Hematopoietic multipotent progenitor cell (in vitro differentiated cells): ENCODE results near the gene ADCY3. TPM values are rescaled to one million over a fixed set of nuclear protein-coding genes. Genes with fewer than 3 reads are reported as not detected.
"Not testable (repeated sequence)": the region's sequence is repeated elsewhere in the genome, so short reads cannot be mapped to it uniquely, and the experiment has no call there.

Experiments
- DNase-seq, 3 donors: peaks; one replicate each; pipeline ENCODE4 v3.0.0-alpha.2; 2011 to 2015; ENCODE audit warnings: low read depth in 2 of 3, low spot score in 2 of 3
- total RNA-seq: library from RNA; depleted of rRNA; stranded (reverse); fragments of >200 nt; gene quantifications from one replicate; pipeline ENCODE4 v1.2.3, GENCODE V29; 2012

The ADCY3 gene
- total RNA-seq, 1 donor = 74.9 TPM

DNA sequence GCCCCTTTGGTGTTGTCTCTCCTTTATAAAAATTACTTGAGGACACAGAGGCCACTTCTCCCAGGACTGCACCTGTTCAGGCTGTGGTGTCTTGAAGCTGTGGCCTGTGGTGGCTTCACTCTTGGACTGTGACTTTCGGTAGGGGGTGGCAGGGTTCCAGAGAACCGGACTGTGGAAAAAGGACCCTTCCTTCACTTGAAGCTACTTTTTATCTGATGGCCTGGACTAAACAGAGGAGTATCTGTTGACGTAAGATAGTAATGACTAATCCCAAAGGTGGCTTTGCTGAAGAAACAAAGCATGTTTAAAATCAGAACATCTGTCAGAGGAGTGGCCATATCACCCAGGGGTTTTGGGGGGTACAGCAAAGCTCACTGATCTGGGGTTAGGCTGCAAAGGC lies 66.0 kb downstream of the ADCY3 start:
- DNase-seq = no peak

GRCh38 chr2:24853046-24853445 lies 67.0 kb downstream of the ADCY3 start:
- DNase-seq = no peak

DNA sequence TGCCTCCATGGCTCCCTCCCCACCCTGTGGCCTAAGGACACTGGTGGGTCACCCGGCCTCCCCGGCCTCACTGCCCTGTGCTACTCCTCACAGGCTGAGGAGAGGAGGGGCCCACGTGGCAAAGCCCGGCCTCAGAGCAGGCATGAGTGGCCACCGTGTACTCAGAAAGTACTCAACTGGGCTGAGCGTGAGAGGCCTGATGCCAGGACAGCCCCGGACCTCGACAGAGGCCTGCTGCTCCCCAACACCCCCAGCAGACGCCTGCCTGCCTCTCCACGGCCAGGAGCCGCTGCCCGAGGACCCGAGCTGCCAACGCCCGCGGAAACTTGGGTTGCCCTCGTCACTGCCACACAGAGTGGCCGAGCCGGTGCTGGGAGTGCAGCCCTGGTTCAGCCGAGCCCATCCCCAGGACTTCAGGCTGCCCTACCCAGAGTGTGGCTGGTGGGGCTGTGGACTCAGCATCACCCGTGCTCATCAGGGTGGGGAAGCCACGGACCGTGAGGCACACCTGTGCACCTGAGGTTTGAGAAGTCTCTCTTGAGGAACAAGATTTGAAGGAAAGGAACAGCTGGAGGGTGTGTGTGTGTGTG lies 67.5 kb downstream of the ADCY3 start:
- DNase-seq = no peak

DNA sequence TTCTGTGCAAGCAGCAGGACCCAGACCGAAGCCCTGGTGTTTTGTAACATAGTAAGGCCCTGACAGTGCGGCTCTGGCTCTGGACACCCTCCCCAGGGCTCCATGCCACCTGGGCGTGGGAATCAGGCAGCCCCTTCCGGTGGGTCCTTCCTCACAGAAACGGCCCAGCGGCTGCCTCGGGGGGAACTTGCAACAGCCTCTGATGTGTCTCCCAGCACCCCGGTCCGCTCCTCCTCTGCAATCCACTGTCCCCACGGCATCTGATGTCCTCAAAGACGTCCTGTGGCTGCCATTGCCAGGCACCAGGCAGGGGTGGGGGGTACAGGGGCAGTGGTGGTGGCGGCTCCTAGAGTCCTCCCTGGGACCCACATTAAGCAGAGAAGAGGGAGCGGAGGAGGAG lies 68.0 kb downstream of the ADCY3 start:
- DNase-seq = no peak

- DNase-seq = no peak
Measured at GRCh38 chr2:24850944-24851343, 69.1 kb downstream of the ADCY3 start.

DNA sequence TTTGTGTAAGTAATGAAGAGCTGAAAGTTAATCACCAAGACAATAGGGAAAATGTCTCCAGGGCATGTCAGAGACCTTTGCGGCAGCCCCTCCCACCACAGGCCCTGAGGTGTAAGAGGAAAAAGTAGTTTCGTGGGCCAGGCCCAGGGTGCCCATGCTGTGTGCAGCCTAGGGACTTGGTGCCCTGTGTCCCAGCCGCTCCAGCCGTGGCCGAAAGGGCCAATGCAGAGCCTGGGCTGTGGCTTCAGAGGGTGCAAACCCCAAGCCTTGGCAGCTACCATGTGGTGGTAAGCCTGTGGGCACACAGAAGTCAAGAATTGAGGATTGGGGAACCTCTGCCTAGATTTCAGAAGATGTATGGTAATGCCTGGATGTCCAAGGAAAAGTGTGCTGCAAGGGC lies 74.3 kb downstream of the ADCY3 start:
- no peak for DNase-seq

DNA sequence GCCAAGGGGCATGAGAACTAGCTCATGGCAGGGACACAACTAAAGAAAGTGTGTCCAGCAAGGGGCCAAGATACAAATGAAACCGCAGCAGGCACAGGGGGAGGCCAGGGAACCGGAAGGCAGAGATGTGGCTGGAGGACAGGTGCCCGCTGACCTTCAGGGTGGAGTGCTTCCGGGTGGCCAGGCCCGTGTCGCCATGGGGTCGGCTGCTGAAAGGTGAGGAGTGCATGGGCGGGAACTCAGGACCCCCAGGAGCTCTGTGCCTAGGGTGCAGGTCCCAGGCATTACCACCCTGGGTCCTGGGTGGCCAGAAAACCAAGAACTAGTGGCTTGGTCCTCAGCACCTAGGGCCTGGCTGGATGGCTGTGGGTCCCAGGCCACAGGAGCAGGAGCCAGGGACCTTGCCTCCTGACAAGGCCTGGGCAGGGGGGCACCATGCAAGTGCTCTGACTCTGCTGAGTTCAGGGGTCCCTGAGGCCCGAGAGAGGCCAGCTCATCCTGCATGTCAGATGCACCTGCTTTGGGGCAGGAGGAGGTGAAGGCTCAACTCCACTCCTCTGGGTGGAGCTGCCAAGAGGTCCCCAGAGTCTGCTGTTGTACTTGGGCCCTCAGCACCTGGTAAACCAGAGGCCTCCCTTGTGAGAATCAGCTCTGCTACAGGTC lies 75.9 kb downstream of the ADCY3 start:
- DNase-seq = no peak

- DNase-seq = no peak
Measured at GRCh38 chr2:24843330-24843860, 76.6 kb downstream of the ADCY3 start.

GRCh38 chr2:24842081-24843050 lies 77.7 kb downstream of the ADCY3 start:
- no peak for DNase-seq

- DNase-seq = no peak
Measured at GRCh38 chr2:24840962-24841945, 78.8 kb downstream of the ADCY3 start.

GRCh38 chr2:24840164-24840869 lies 79.7 kb downstream of the ADCY3 start:
- no peak for DNase-seq

DNA sequence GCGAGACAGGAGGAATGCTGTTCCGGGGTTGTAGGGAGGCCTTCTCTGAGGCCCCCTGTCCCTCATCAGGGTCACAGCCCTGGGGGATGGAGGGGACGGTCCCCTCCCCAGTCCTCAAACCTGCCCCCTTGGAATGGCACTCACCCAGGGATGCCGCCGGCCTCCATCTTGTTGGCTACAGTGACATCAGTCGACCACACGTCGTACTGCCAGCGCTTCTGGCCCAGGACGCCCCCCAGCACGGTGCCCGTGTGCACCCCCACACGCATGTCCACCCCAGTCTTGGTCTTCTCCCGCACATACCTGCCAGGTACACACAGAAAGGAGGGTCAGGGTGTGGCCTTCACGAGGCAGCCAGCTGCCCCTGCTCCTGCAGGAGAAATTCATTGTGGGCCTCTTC lies 80.3 kb downstream of the ADCY3 start:
- no peak for DNase-seq

GRCh38 chr2:24838541-24838940 lies 81.5 kb downstream of the ADCY3 start:
- no peak for DNase-seq

DNA sequence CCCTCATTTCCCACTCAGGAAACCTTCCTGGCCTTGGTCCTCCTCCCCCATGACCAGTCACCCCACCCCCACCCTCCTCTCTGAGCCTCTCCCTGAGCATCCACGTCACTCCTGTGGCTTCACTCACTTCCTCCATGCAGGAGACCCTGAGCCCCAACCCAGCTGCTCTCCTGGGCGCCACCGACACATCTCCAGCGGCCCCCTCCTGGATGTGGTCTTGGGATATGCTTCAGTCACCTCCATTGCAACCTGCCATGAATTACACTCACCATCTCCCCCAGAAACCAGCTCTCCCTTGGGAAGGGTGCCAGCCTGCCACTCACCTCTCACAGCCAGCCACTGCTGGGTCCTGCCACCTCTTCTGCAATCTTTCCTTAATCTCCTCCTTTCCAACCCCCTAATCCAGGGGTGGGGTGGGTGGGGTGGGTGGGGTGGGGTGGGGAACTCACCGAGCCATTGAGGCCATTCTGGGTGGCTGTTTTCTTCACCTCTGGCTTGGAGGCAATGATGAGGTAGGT lies 82.0 kb downstream of the ADCY3 start:
- DNase-seq = no peak

DNA sequence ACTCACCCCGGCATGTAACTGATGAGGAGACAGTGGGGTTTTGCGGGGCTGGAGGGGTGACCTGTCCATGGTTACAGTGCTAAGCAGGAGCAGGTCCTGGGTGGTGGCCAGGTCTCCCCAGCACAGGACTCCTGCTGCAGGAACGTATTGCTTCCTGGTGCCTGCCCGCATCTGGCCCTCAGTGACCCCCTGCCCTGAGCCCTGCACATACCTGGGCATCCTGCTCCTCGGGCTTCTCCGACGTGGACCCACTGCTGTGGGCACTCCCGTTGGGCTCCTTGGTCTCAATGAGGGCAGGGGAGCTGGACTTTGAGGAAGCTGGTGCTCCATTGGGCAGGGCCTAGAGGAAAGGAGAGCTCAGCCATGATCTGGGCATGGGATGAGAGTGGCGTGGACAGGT lies 83.3 kb downstream of the ADCY3 start:
- DNase-seq = no peak

DNA sequence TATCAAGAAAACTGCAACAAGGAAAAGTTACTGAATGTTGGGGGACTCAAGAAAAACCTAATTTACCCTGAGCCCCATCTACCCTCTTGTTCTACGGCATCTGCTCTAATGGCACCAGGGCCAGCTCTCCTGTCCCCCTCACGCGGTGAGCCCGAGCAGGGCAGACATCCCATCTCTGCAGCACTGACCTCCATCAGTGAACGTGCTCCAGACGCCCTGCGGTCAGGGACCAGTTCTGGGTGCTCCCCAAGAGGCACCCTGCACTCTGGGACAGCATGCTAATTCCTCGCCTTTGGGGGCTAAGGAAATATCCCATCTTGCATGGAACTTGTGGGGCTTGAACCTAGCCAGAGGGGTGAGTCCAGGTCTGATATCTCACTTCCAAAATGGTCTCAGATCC lies 83.8 kb downstream of the ADCY3 start:
- no peak for DNase-seq

DNA sequence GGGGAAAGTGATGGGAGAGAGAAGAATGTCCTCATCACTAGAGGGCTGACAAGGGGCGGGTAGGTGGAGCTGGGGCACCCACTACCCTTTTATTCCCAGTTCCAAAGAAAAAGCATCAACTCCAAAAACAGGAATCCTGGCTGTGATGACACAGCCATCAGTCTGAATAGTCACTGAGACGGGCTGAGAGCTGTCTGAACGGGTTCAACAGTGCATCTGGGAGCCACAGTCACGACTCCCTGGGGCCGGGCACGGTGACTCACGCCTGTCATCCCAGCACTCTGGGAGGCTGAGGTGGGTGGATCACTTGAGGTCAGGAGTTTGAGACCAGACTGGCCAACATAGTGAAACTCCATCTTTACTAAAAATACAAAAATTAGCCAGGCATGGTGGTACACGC lies 84.6 kb downstream of the ADCY3 start:
- DNase-seq = not testable (repeated sequence)

DNA sequence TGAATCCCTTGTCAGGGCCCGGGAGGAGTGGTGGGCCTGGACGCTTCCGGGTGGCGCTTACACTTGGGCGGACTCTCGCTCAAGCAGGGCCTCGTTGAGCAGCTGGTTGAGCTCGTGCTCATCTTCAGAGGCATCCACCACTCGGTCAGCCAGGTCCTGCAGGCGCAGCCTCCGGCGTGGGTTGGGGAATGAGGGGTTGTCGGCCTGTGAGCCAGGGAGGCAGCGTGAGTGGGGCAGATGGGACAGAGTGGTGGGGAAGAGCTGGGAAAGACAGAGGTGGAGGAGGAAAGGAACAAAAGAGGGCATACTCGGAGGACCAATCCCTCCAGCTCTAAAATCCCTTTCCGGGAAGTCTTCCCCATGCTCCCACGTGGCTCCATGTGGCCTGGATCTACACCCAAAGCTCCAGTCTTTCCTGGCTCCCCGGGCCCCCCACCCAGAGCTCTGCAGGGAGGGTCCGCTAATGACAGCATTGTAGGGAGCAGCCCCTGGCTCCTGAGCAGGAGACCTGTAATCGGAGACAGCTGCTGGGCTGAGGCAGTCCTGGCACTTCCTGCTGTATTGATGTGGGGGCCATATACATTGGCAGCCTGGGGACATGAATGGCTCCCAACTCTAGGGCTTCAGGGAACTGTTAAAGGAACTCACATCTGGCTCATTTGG lies 85.2 kb downstream of the ADCY3 start:
- no peak for DNase-seq
